Chondrocyte (in vitro differentiated cells): ENCODE measurements around the gene SST. TPM values are rescaled to one million over a fixed set of nuclear protein-coding genes. Genes with fewer than 3 reads are reported as not detected.
"Not testable (repeated sequence)": the region's sequence is repeated elsewhere in the genome, so short reads cannot be mapped to it uniquely, and the experiment has no call there.

Experiments
- DNase-seq: peaks from one replicate; pipeline ENCODE4 v3.0.0; 2021; ENCODE audit warnings: mixed read lengths, low spot score
- H3K27ac Mint-ChIP-seq: one replicate; pipeline ENCODE4 v1.8.0; 2021; ENCODE audit warnings: mild to moderate bottlenecking, moderate library complexity, mixed read lengths; ENCODE audit not compliant: unreplicated experiment
- H3K27me3 Mint-ChIP-seq: 2 replicates; pipeline ENCODE4 v1.8.0; 2021; ENCODE audit warnings: low read depth, mixed read lengths
- H3K36me3 Mint-ChIP-seq: 2 replicates; pipeline ENCODE4 v1.8.0; 2021; ENCODE audit warnings: low read depth, mixed read lengths
- H3K4me1 Mint-ChIP-seq: 2 replicates; pipeline ENCODE4 v1.8.0; 2021; ENCODE audit warnings: low read depth, mild to moderate bottlenecking, mixed read lengths
- H3K4me3 Mint-ChIP-seq: one replicate; pipeline ENCODE4 v1.8.0; 2021; ENCODE audit warnings: mild to moderate bottlenecking, moderate library complexity, mixed read lengths; ENCODE audit not compliant: unreplicated experiment
- H3K9me3 Mint-ChIP-seq: 2 replicates; pipeline ENCODE4 v1.8.0; 2021; ENCODE audit warnings: low read depth, mixed read lengths
- CTCF ChIP-seq: fragments of 200-600 bp; sonication (generic); IDR thresholded peaks from 2 replicates; pipeline ENCODE4 v1.5.0; 2021; ENCODE audit warnings: antibody characterized with exemption, mild to moderate bottlenecking, moderate library complexity
- total RNA-seq: library from RNA; stranded (reverse); gene quantifications from 3 replicates; pipeline ENCODE4 v1.2.1, GENCODE V29; 2021

SST gene
- total RNA-seq, 1 donor from 2014 or later, result not detected

DNA sequence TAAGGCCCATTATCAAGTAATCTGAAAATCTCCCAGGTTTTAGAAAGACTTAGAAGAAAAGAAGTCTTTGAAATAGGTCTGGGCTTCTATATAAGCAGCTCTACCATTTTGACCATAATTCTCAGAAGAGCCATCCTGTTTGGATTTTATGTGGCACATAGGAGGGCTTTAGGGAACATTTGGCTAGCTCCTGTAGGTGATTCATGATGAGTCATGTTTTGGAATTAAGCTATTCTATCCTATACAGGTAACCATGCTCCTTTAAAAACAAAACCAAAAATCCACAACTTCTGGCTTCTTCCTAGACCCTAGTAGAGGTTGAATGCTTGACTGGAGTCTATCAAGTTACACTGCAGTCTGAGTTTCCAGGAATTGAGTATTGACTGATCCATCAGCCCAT, 8.9 kb downstream of the SST start:
- DNase-seq, result no peak
- no peak for TF ChIP-seq CTCF
- Mint-ChIP-seq H3K9me3 (no peaks in the 10 kb centered on the region), H3K27me3 (peaks cover 45% of the 10 kb centered on the region), H3K4me1 (no peaks in the 10 kb centered on the region), H3K27ac (no peak overlapping the region), H3K4me3 (no peak overlapping the region), H3K36me3 (no peaks in the 10 kb centered on the region)

- no peak for TF ChIP-seq CTCF
- Mint-ChIP-seq H3K36me3 (peaks cover 6% of the 10 kb centered on the region), H3K4me3 (no peak overlapping the region), H3K27ac (no peak overlapping the region), H3K4me1 (no peaks in the 10 kb centered on the region), H3K9me3 (peaks cover 10% of the 10 kb centered on the region), H3K27me3 (peaks cover 73% of the 10 kb centered on the region)
- DNase-seq, result no peak
Measured at GRCh38 chr3:187651282-187651681, 18.9 kb downstream of the SST start.

DNA sequence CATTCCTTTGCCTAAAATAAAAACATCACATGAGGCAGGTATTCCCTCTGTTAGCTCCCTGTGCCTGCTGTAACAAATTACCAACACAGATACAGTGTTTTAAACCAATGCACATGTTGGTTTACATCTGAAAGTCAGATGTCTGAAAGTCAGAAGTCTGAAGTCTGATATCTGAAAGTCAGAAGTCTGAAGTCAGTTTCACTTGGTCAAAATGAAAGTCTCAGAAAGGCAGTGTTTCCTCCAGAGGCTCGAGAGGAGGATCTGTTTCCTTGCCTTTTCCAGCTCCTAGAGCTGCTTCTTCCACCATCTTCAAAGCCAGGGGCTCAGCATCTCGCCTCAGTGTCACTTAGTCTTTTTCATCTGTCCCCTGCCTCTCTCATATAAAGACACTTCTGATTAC, 22.0 kb downstream of the SST start:
- Mint-ChIP-seq H3K9me3 (peaks cover 6% of the 10 kb centered on the region), H3K27me3 (peaks cover 63% of the 10 kb centered on the region), H3K4me1 (no peaks in the 10 kb centered on the region), H3K4me3 (no peak overlapping the region), H3K27ac (no peak overlapping the region), H3K36me3 (peaks cover 4% of the 10 kb centered on the region)
- DNase-seq, result no peak
- no peak for TF ChIP-seq CTCF

DNA sequence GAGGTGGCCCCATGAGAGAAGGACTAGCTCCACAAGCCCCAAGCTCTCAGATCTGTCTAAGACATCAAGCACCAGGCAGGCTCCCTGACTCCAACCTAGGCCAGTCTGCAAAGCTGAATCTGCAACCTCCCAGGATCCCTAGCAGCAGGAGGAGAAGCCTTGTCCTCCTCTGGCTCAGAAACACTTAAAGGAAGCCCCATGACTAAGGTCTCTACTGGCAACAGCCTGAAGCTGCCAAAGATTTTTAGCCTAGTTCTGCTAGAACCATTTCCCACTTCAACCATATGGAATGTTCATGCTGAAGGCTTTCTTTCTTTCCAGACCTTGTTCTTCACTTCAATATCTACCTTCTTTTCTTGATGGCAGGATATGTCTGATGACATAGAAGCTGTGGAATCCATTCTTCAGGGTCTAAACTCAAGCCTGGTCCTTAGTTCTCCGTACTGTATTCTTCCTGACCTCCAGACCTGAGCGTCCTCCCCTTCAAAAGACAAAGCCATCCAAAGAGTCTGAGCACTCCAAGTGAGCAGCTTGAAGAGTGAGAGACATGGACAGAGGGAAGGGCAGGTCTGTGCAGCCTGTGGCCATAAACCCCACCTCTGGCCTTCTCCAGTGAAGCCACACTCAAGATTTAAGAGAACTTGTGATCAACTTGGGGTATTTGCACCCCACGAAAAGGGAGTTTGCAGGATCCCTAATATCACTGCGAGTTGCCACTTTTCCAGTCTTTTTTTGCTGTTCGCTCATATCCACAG, 23.1 kb downstream of the SST start:
- no peak overlapping the region for H3K27ac Mint-ChIP-seq
- no peak for TF ChIP-seq CTCF
- H3K4me3 Mint-ChIP-seq, result no peak overlapping the region
- H3K9me3 Mint-ChIP-seq, result no peaks in the 10 kb centered on the region
- no peaks in the 10 kb centered on the region for H3K4me1 Mint-ChIP-seq
- DNase-seq, result no peak
- H3K36me3 Mint-ChIP-seq, result no peaks in the 10 kb centered on the region
- H3K27me3 Mint-ChIP-seq, result peaks cover 62% of the 10 kb centered on the region

DNA sequence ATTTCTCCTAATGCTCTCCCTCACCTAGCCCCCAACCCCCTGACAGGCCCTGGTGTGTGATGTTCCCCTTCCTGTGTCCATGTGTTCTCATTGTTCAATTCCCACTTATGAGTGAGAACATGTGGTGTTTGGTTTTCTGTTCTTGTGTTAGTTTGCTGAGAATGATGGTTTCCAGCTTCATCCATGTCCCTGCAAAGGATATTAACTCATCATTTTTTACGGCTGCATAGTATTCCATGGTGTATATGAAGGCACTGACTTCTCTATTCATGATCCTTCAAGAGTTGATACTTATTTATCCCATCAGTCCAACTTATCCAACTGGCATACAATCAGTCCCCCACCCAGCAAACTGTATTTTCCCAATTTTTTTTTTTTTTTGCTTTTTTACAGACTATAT, 24.8 kb downstream of the SST start:
- not testable (repeated sequence) for DNase-seq, H3K4me1 Mint-ChIP-seq, H3K27ac Mint-ChIP-seq, H3K4me3 Mint-ChIP-seq, H3K9me3 Mint-ChIP-seq, H3K36me3 Mint-ChIP-seq
- peaks cover 55% of the 10 kb centered on the region for H3K27me3 Mint-ChIP-seq

DNA sequence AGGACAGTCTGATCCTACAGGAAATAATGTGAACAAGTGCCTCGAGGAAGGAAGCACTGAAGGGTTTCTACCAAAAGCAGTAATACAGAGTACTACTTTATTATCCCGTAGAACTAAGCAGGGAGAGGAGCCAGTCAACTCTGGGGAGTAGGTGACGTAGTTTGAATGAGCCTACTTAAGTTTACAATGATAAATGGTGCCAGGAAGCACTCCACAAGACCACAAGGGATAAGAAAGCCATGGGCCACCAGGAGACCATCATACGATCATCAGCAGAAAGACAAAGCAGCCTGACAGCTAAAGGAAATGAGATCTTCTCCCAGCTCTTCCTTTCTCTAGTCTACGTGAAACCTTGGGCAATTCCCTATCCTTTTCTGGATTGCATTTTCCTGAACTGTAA, 27.3 kb downstream of the SST start:
- TF ChIP-seq CTCF, result no peak
- peaks cover 7% of the 10 kb centered on the region for H3K9me3 Mint-ChIP-seq
- H3K4me3 Mint-ChIP-seq, result no peak overlapping the region
- no peaks in the 10 kb centered on the region for H3K4me1 Mint-ChIP-seq
- H3K27ac Mint-ChIP-seq, result no peak overlapping the region
- peaks cover 50% of the 10 kb centered on the region for H3K27me3 Mint-ChIP-seq
- H3K36me3 Mint-ChIP-seq, result no peaks in the 10 kb centered on the region
- no peak for DNase-seq
